Upper lobe of left lung (tissue), 4 donors: ENCODE results near the gene PBXIP1.

Experiments used
- CTCF ChIP-seq, 6 experiments: fragments of 450-650 bp in 4 of 6; fragments of 200-600 bp in 2 of 6; sonication (generic) in 2 of 6; IDR thresholded peaks; one replicate each; pipeline ENCODE4 v1.5.1; 2016 to 2019; ENCODE audit warnings: antibody characterized with exemption in 6 of 6
- EP300 ChIP-seq, 4 donors: sonication (generic); formaldehyde crosslinking; IDR thresholded peaks; one replicate each; pipeline ENCODE4 v1.5.1; 2017; ENCODE audit warnings: antibody characterized with exemption in 4 of 4, control low read depth in 2 of 4
- POLR2A ChIP-seq, 4 donors: fragments of 450-650 bp; IDR thresholded peaks; one replicate each; pipeline ENCODE4 v1.5.1; 2016 to 2017; ENCODE audit warnings: antibody characterized with exemption in 4 of 4, mild to moderate bottlenecking in 2 of 4
- POLR2AphosphoS5 ChIP-seq, 2 donors: sonication (generic); formaldehyde crosslinking; IDR thresholded peaks; one replicate each; pipeline ENCODE4 v1.5.1; 2017; ENCODE audit warnings: antibody characterized with exemption in 2 of 2

GRCh38 chr1:155000411-155000725 lies 44.5 kb upstream of the PBXIP1 start:
- no peak for TF ChIP-seq CTCF (IDR thresholded peaks at IDR 0.05)
- TF ChIP-seq POLR2A (IDR thresholded peaks at IDR 0.05) = no peak
- no peak for TF ChIP-seq POLR2AphosphoS5 (IDR thresholded peaks at IDR 0.05)
- no peak for TF ChIP-seq EP300 (IDR thresholded peaks at IDR 0.05)
